ENCODE results near the gene RIN1. TPM values are rescaled to one million over a fixed set of nuclear protein-coding genes. Genes with fewer than 3 reads are reported as not detected.
A peak's percentile ranks its signal among the peaks of the same experiment; 100 is the strongest.
"Not testable (repeated sequence)": the region's sequence is repeated elsewhere in the genome, so short reads cannot be mapped to it uniquely, and the experiment has no call there.

The RIN1 gene
- total RNA-seq, 1 donor from 2014 or later, result 16.0 TPM

DNA sequence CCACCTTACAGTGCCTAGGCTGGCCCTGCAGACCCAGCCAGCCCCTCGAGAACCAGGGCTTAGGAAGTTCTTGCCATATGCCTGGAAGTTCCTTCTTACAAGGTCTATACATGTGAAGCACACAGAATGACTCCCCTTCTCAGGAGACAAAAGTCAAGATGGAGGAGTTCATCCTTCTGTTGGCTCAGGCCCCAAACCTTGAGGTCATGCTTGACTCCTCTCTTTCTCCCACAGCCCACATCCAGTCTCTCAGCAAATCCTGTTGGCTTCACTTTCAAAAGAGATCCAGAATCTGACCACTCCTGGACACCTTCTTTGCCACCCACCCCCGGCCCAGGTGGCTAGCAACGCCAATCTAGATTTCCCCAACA, 17.6 kb downstream of the RIN1 start:
- DNase-seq (ENCODE audit: low spot score), result no peak

DNA sequence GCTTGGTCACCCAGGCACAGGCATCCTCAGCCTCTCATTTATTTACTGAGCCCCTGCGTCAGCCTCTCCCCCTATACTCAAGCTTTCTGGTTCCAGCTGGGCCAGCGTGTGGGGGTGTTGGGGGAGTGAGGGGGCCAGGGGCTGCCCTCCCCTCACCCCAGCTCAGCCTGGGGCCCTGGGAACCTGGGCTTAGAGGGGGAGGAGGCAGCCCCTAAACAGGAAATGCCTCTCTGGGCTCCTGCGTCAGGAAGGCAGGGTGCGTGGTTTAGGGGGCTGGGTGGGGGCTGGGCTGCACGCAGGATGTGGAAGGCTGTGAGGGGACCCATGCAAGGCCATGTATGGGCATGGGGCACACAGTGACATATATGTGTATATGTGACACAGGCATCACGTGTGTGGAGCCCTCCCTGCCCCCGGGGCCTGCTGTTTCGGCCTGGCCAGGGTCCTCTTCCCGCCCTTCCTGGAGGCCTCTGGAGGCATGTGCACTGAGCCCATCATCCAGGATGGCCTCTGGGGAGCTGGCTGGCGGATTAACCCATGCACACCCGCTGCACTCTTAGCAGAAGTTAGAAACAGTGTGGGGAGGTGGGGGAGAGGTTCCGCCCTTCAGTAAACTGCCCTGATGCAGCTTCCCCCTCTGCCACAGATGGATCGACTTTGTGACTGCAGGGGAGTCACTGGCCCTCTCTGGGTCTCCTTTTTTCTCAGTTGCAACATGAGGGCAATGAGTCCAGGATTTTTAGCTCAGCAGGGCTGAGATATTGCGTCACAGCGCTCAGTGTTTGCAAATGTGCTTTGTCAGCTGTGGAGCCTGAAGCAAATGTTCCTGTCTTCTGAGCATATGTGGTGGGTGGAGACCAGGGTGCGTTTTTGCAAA, 18.3 kb downstream of the RIN1 start:
- peak; percentile 64 for DNase-seq (ENCODE audit: low spot score)

- DNase-seq (ENCODE audit: low spot score), result peak; percentile 37
Observed at GRCh38 chr11:66317322-66317722, 18.9 kb downstream of the RIN1 start.

GRCh38 chr11:66316849-66317251, 19.4 kb downstream of the RIN1 start, which contains the start of gene CD248:
Gene CD248 (minus strand): TSS chr11:66317044. CDS start chr11:66317027, 17 bp downstream.
- DNase-seq (ENCODE audit: low spot score), result peak; percentile 58

DNA sequence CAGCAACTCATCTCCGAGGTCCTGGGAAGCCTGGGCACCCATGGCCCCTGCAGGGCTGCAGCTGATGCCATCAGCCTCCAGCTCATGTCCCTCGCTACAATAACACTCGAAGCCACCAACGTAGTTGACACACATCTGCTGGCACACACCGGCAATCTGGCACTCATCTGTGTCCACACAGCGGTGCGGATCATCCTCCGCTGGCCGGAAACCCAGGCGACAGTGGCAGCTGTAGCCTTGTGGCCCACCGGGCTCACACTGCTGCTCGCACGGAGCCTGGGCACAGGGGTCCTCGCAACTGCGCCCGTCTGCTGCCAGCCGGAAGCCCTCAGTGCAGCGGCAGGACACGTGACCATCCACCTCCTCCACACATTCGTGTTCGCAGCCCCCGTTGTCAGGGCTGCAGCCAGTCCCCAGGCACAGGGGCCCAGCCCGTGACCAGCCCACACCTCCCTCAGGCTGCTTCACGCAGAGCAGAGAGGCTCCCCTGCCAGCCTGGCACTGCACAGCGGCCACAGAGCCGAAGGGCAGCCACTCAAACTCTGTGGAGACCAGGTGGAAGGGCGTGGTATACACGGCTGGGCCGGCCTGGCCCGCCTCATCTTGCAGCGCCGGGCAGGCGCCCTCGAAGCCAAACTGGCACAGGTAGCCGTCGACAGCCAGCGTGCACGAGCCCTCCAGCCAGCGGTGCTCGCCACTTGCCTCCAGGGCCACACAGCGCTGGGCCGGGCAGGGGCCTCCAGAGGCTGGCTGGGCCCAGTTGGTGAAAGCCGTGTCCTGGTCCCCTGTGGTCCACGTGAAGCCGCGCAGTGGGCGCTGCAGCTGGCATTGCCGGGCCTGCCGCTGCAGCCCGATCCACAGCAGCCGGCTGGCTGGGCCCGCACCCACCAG, 20.1 kb downstream of the RIN1 start:
- DNase-seq (ENCODE audit: low spot score), result no peak

DNA sequence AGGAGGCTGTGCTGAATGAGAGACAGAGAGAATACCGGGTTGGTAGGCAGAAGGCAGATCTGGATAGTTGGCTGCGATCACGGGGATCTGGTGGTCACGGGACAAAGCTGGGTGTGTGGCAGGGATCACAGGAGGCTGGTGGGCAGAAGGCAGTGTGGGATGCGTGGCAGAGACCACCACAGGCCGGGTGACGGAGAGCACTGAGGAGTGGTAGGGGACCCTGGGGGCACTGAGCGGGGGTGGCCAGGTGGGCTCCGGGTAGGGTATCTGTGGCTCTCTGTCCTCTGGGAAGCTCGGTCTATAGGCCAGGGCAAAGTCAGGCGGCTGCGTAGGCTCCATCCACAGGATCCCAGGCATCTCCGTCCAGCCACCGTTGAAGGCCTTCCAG, 20.7 kb downstream of the RIN1 start:
- no peak for DNase-seq (ENCODE audit: low spot score)

DNA sequence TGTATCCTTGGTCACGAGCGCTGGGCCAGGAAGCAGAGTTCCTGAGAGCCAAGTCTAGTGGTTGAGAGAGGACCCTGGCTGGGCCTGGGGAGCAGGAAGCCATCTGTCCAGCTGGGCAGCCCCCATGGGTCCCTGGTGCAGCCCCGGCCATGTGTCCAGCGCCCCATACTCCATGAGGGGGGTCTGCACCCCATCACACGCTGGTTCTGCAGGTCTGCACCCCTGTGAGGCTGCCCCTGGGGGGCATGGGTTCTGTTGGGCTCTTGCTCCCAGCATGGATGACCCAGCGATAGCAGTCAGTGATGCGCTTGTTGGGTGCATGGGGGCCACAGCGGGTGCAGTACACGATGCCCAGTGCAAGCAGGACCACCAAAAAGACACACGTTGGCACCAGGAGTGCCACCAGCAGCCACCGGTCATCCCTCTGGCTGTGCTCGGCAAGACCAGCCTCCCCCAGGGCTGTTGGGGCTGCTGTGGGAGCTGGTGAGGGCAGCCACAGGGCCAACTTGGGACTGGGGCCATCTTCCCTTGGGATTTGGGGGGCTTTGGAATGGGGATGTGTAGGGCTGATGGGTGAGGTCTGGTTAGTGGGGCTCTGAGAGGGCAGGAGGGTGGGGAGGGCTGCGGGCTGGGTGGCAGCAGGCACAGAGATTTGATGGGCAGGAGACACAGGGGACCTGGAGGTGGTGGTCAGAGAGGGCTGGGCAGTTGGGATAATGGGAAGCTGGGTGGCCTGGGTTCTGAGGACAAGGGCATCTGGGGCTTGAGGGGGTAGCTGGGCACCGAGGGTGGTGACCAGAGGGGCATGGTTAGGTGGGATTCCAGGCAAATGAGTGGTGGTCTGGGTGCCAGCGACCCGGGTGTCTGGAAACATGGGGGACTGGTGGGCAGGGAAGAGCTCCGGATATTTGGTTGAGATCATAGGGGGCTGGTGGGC, 21.4 kb downstream of the RIN1 start:
- no peak for DNase-seq (ENCODE audit: low spot score)

- DNase-seq (ENCODE audit: low spot score), result no peak
Observed at GRCh38 chr11:66314186-66314501, 22.1 kb downstream of the RIN1 start.

DNA sequence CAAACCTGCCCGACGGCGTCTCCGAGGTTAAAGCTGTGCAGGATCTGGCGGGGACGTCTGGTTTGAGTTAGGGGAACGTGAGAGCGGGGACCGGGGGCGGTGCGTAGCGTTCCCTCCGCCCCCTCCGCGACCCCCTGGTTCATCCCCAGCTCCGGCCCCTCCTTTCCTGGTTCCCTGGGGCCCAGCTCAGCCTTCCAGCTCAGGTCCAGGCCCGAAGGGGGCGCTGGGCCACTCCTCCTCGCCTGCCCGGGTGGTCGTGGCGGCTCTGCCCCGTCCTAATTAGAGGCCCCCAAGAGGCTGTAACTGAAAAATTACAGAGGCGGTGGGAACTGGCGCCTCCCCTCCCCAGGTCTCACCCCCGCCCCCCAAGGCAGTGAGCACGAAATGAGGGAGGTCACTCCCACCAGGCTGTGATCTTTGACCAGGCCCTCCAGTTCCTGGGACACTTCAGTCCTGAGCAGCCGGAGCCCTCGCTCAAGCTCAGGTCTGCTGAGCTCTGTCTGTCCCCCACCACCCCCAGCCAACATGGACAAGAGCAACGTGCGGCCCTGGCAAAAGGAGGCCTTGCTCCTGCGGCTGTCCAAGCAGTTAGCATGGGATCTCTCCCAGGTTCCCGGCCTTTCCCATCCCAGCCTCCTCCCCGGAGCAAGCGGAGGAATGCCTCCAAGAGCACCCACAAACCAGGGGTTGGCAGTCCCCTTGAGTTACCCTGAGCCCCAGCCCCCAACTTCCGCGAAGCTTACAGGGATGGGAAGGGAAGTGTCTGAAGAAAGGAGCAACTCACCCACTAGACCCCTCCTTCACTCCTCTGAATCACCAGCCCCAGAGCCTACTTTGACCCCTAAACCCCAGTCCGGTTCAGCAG, 22.7 kb downstream of the RIN1 start:
- DNase-seq (ENCODE audit: low spot score), result no peak

GRCh38 chr11:66312549-66313320, 23.5 kb downstream of the RIN1 start:
- peak; percentile 100 for DNase-seq (ENCODE audit: low spot score)

- peak; percentile 96 for DNase-seq (ENCODE audit: low spot score)
Observed at GRCh38 chr11:66311965-66312548, 24.2 kb downstream of the RIN1 start.

DNA sequence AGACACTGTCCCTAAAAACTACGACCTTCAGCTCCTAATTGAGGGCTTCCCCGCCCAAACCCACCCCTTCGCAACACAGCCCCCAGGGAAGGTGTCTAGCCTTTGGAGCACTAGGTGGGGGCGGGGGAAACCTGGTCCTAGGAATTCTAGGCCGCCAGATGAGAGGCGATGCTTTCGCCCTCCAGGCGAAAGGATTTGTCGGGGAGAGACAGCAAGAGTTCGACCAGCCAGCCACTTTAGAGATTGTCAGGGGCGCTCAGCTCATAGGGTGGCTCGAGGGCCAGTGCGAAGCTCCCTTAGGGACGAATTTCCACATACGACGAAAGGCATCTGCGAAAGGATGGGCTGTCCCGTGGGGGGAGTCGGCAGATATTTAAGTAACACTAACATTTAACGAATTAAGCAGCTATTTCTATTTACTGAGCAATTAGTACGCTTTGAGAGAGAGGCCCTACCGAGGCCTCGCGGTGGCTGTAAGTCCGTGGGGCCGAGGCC, 24.7 kb downstream of the RIN1 start:
- no peak for DNase-seq (ENCODE audit: low spot score)

DNA sequence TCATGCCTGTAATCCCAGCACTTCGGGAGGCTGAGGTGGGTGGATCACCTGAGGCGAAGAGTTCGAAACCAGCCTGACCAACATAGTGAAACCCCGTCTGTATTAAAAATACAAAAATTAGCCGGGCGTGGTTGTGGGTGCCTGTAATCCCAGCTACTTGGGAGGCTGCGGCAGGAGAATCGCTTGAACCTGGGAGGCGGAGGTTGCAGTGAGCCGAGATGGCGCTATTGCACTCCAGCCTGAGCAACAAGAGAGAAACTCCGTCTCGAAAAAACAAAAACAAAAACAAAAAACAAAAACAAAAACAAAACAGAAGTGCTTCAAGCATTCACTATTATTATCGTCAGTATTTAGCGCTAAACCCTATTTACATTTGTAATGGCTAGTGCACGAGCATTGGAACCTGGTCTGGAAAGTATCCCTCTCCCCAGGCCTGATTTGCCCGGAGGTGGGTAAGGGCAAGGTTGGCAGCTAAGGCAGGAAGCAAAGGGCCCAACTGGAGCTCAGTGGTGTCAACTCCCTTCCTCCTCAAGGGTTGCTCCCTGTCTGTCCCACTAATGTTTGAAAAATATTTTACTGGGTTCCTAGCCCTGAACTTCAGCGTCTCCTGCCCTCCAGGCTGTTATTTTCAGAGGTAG, 25.3 kb downstream of the RIN1 start:
- DNase-seq (ENCODE audit: low spot score), result not testable (repeated sequence)

- DNase-seq (ENCODE audit: low spot score), result no peak
Observed at GRCh38 chr11:66310324-66310723, 25.9 kb downstream of the RIN1 start.

GRCh38 chr11:66309475-66309874, 26.8 kb downstream of the RIN1 start:
- DNase-seq (ENCODE audit: low spot score), result no peak

DNA sequence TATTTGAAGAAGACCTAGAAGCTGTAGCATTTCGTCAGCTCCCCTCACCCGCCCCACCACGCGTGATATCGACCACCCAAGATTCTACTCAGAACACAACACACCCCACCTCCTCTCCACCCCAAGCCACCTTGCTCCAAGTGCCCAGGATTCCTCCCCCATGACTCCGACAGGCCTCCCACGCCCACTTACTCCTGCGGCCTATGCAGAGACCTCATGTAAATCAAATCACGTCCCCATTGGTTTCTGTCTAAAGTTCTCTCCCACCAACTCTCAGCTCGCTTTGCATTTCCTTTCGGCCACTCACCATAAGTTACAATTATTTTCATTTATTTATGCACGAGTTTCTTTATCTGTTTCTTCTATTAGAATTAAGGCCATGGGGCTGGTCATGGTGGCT, 33.6 kb downstream of the RIN1 start:
- DNase-seq (ENCODE audit: low spot score), result no peak

DNA sequence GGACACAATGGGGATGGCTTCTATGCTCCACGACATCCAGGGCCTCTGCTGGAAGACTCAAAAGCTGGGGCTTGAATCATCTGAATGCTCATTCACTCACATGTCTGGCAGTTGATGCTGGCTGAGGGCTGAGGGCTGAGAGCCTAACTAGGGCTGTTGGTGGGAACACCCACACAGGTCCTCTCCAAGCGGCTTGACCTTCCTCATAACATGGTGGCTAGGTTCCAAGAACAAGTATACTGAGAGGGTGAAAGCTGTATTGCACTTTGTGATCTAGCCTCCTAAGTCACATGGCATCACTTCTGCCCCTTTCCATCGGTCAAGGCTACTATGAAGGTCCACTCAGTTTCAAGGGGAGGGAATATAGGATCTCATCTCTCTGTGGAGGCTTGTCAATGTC, 37.0 kb downstream of the RIN1 start:
- no peak for DNase-seq (ENCODE audit: low spot score)

GRCh38 chr11:66297610-66298009, 38.6 kb downstream of the RIN1 start:
- no peak for DNase-seq (ENCODE audit: low spot score)
